ENCODE data around the gene GGA1. TPM values are rescaled to one million over a fixed set of nuclear protein-coding genes. Genes with fewer than 3 reads are reported as not detected.
A peak's percentile ranks its signal among the peaks of the same experiment; 100 is the strongest.

Gene GGA1
- total RNA-seq, 1 donor from 2014 or later: 28.4 TPM

DNA sequence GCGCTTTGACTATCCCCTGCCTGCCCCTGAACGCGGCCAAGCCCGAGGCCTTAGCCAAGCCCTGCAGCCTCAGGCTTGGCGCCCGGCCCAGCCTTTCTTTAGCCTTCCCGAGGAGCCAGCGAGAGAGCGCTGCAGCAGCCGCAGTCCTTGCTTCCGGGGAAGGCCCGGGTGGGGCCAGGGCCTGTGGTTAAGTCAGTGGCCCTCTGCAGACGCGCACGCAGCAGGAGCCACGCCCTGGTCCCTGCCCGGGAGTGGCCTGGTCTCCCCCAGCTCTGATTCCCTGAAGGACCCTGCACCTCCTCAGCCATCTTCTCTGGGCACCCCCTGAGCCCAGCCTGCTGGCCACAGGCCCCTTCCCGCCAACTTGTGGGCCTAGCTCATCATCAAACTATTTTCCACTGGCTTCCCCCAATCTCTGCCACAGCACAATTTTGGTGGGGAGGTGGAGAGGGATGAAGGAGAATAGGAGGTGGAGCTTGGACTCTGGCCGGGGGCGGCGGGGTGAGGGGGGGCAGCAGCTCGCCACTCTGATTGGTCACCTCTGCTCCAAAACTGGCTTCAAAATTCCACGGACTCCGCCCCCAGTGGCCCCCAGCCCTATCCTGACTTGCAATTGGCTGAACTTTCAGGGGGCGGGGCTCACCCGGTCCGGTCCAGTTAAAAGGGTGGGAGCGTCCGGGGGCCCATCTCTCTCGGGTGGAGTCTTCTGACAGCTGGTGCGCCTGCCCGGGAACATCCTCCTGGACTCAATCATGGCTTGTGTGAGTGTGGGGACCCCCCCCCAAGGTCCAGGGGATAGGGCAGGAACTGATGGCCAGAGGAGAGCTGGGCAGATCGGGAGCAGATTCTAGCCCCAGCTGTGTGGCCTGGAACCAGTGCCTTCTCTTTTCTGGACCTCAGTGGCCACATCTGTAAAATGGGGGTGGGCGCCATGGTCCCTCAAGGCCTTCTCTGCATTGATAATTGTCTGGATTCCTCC is 66.6 kb downstream of the GGA1 start, which contains the start of gene LGALS1:
LGALS1 (plus strand) TSS at position 686 of the 979 bp plus-strand sequence; CDS start at position 753, 67 bp downstream.
- peak; percentile 82 for ATAC-seq

DNA sequence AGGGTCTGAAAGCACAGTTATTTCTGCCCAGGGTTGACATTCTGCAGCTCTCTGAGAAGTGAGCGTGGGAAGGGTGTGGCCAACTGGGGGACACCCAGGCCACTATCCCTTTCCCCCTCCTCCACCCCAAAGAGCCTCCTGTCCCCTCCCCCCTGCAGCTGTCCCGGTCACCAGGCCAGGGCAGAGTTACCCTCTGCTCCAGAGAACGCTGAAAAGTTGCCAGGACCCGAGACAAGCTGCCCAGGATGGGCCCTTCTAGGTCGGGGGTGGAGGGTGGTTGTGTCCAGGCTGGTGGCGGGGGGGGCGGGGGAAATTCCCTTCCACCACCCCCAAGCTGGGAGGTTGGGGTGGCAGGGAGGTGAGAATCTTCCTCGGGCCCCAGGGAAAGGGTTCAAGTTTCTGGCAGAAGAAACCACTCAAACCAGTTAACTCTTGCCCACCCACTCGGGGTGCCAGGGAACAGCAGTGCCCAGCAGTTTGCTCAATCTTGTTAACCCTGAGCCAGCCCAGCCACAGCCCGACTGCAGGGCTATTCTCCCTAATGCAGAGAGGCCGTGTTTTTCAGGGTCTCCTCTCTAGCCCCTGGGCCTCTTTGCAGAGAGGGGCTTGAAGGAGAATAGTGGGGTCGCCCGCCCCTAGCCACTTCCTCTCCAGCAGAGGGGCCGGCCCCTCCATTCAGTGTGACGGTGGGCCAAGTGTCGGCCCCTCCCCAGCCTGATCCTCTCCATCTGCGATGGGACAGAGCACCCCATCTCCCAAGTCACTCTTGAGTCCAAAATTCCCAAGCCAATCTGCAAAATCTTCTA is 67.5 kb downstream of the GGA1 start:
- ATAC-seq: no peak

DNA sequence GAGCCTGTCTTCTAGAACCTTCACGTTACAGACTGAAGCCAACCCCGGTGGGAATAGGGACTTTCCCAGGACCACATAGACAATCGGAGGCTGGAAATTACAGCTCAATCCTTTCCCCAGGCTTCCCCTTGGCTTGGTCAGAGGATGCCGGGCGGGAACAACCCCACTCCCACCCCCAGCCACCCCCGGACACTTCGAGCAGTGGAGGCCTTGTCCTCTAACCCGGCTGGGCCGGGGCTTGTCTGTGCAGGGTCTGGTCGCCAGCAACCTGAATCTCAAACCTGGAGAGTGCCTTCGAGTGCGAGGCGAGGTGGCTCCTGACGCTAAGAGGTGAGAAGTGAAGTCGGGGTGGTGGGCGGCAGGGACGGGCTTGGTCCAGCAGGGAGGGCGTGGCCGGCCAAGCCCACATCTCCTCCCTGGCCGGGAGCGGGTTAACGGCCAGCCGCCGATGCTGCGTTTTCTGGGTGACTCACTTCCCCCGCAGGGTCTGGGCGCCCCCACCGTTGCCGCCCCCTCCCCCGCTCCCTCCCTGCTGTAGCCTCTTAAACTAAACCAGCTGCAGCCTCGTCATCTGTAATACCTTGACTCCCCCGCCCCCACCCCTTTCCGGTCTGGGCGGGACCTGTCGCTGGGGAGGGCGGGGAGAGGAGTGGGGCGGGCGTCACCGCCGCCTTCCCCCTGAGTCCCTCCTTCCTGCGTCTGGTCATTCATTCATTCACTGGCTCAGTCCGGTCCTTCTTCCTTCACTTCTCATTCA is 68.3 kb downstream of the GGA1 start:
- peak; percentile 60 for ATAC-seq

DNA sequence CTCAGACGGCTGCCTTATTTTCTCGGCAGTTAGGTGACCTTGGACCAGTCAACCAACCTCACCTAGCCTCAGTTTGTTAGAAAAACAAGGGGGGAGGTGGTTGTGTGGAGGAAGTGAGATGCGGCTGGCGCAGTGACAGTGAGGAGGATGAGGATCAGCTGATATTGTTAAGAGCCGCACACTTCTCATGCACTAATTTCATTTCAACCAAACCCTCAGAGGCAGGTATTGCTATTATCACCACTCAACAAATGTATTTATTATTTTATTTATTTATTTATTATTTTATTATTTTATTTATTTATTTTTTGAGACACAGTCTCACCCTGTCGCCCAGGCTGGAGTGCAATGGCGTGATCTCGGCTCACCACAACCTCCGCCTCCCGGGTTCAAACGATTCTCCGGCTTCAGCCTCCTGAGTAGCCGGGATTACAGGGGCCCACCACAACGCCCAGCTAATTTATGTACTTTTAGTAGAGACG is 68.9 kb downstream of the GGA1 start:
- no peak for ATAC-seq

DNA sequence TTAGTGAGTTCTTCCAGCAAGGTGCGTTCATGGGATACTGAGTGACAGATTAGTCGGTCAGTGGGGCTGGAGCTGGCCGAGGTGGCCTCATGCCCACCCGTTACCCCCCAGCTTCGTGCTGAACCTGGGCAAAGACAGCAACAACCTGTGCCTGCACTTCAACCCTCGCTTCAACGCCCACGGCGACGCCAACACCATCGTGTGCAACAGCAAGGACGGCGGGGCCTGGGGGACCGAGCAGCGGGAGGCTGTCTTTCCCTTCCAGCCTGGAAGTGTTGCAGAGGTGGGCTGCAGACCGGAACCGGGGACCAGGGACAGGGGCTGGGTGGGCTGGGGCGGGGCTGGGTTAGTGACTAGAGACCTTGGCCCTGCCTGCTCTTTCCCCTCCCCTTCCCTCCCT is 69.7 kb downstream of the GGA1 start:
- ATAC-seq: no peak

DNA sequence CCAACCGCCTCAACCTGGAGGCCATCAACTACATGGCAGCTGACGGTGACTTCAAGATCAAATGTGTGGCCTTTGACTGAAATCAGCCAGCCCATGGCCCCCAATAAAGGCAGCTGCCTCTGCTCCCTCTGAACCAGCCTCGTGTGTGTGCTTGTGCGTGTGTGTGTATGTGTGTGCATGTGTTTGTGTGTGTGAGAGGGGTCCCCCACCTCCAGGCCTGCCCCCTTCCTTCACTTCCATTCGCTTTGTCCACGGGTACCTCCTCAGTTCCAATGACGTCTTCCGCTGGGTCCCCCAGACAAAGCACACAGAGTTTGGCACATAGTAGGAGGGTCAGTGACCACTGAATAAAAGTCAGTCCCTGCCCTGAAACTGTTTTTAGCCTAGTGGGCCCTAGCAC is 71.0 kb downstream of the GGA1 start:
- ATAC-seq: no peak

DNA sequence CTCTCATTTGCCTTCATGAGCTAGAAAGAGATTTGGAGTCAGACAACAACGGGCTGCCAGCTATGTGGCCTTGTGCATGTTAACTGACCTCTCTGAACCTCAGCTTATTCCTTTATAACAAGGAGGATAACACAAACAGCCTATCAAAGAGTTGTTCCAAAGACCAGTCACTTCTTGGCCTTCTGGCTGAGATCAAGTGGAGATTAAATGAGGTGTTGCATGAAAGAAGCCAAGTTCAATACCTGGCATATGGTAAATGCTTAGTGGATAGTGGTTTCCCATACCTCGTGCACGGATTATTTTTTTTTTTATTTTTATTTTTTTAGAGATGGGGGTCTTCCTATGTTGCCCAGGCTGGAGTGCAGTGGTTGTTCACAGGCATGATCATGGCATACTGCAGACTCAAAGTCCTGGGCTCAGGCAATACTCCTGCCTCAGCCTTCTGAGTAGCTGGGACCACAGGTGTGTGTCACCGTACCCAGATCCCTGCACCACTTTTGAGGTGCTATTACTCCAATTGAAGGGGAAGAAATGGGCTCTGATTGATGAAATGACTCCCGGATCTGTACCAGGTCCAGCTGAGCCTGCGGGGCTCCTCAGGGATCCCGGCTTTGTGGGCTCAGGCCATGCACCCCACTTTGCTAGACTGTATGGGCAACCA is 71.7 kb downstream of the GGA1 start:
- ATAC-seq: no peak

DNA sequence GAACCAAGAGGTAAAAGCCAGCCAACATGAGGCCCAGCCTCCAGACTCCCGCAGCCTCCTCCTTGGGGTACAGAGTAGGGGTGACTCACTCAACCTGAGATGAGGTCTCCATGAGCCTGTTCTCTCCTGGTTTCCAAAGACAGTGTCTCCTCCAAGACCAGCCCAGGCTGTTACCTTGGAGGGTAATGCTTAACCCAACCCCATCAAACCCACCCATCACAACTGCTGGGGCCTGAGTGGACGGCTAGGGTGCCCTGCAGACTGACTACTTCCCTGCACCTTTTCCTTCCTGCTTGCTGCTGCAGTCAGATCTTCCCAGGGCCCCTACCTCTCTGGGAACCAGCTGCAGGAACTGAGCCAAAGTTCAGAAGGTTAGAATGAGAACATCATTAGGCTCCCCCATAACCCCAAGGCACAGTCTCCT is 72.4 kb downstream of the GGA1 start:
- ATAC-seq: no peak

DNA sequence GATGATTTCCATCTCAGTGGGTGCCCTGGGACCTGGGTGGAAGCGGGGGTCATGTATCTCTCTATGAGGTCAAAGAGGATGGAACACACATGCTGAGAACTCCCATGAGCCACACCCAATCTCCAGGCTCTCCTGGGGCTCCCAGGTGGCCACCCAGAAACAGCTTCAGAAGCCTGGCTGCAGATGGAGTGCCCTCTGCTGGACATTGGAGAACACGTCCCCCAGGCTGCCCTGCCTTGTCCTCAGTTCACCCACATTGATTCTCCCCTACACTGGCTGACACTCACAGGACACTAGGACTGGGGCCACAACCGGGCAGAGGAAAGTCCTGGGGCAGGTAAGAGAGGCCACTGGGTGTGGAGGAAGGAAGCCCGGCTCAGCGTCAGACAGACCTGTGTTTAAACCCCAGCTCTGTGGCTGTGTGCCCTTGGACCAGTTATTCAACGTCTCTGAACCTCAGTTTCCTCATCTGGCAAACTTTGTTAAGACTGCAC is 73.0 kb downstream of the GGA1 start:
- ATAC-seq: peak; percentile 48

Other genes starting within 250 kb of the GGA1 start
- gene ELFN2, start 181.4 kb upstream of the GGA1 start, total RNA-seq: not detected
- 4.3 TPM for gene MFNG, start 122.5 kb upstream of the GGA1 start, total RNA-seq
- 10.5 TPM for gene CARD10, start 89.4 kb upstream of the GGA1 start, total RNA-seq
- 117 TPM for gene CDC42EP1, start 48.4 kb upstream of the GGA1 start, total RNA-seq
- not detected for gene LGALS2, start 28.7 kb upstream of the GGA1 start, total RNA-seq
- gene SH3BP1, start 30.8 kb downstream of the GGA1 start, total RNA-seq: 40.2 TPM
- 2.5 TPM for gene PDXP, start 49.9 kb downstream of the GGA1 start, total RNA-seq
- gene LGALS1, start 66.8 kb downstream of the GGA1 start, total RNA-seq: 55.5 TPM
- gene NOL12, start 77.5 kb downstream of the GGA1 start, total RNA-seq: 32.8 TPM
- 68.3 TPM for gene TRIOBP, start 88.2 kb downstream of the GGA1 start, total RNA-seq
- 21.7 TPM for gene GCAT, start 199.1 kb downstream of the GGA1 start, total RNA-seq
- 0.32 TPM for gene GALR3, start 214.5 kb downstream of the GGA1 start, total RNA-seq
- 14.2 TPM for gene ANKRD54, start 235.5 kb downstream of the GGA1 start, total RNA-seq
- gene EIF3L, start 240.6 kb downstream of the GGA1 start, total RNA-seq: 358 TPM

All from esophagus mucosa (tissue), 1 donor.